Activated CD8-positive, alpha-beta memory T cell treated with anti-CD3 and anti-CD28 coated beads, Interleukin-2, amount 50 U/mL, for 24 hours (primary cell): ENCODE data around the gene PHC3.
"Not testable (repeated sequence)": the region's sequence is repeated elsewhere in the genome, so short reads cannot be mapped to it uniquely, and the experiment has no call there.

Experiments
- DNase-seq: peaks from one replicate; pipeline ENCODE4 v3.0.0-alpha.2; 2020; ENCODE audit errors: extremely low read depth

Gene PHC3

GRCh38 chr3:170195759-170196158 lies 14.2 kb upstream of the PHC3 start:
- not testable (repeated sequence) for DNase-seq

- no peak for DNase-seq
Observed at GRCh38 chr3:170189398-170190256, 8.1 kb upstream of the PHC3 start.

- DNase-seq: no peak
Observed at GRCh38 chr3:170180079-170180907, 1.2 kb downstream of the PHC3 start.

GRCh38 chr3:170179432-170179831 lies 2.1 kb downstream of the PHC3 start:
- DNase-seq: no peak

GRCh38 chr3:170178651-170179050 lies 2.9 kb downstream of the PHC3 start:
- no peak for DNase-seq

GRCh38 chr3:170171563-170171962 lies 10.0 kb downstream of the PHC3 start:
- no peak for DNase-seq

- DNase-seq: no peak
Observed at GRCh38 chr3:170164717-170165116, 16.8 kb downstream of the PHC3 start.

GRCh38 chr3:170163956-170164645 lies 17.4 kb downstream of the PHC3 start:
- no peak for DNase-seq

GRCh38 chr3:170162630-170163029 lies 18.9 kb downstream of the PHC3 start:
- no peak for DNase-seq

- no peak for DNase-seq
Observed at GRCh38 chr3:170162052-170162451, 19.5 kb downstream of the PHC3 start.

GRCh38 chr3:170159933-170160332 lies 21.6 kb downstream of the PHC3 start:
- DNase-seq: no peak

GRCh38 chr3:170159459-170159858 lies 22.1 kb downstream of the PHC3 start:
- DNase-seq: no peak

- DNase-seq: no peak
Observed at GRCh38 chr3:170155604-170156003, 25.9 kb downstream of the PHC3 start.

GRCh38 chr3:170154569-170155143 lies 26.9 kb downstream of the PHC3 start:
- DNase-seq: no peak

- DNase-seq: no peak
Observed at GRCh38 chr3:170154084-170154483, 27.4 kb downstream of the PHC3 start.

GRCh38 chr3:170151536-170151935 lies 30.0 kb downstream of the PHC3 start:
- DNase-seq: no peak

GRCh38 chr3:170149016-170149415 lies 32.5 kb downstream of the PHC3 start:
- no peak for DNase-seq

- DNase-seq: no peak
Observed at GRCh38 chr3:170145278-170145677, 36.3 kb downstream of the PHC3 start.

- no peak for DNase-seq
Observed at GRCh38 chr3:170144437-170144843, 37.1 kb downstream of the PHC3 start.

GRCh38 chr3:170142373-170142772 lies 39.2 kb downstream of the PHC3 start:
- DNase-seq: no peak

GRCh38 chr3:170137986-170138385 lies 43.5 kb downstream of the PHC3 start:
- DNase-seq: no peak

GRCh38 chr3:170132335-170132734 lies 49.2 kb downstream of the PHC3 start:
- DNase-seq: no peak
